ENCODE data around the gene CNGB1.
"Not testable (repeated sequence)": the region's sequence is repeated elsewhere in the genome, so short reads cannot be mapped to it uniquely, and the experiment has no call there.

CNGB1 gene

DNA sequence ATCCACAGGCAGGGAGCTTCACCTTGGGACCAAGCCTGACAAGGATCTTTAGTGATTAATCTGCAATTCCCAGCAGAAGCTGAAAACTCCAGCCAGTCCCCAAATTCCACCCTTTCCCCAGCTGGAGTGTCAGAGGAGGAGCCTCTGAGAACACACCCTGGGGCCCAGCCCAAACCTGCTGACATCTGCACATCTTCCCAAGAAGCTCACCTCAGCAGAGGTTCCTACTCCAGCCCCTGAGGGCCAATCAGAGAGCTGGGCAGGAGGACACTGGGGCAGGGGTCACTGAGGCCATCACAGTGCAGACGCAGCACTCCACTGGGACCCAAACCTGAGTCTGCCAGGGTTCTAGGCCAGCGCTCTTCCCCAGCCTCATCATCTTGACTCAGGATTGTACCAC lies 44.9 kb downstream of the CNGB1 start:
- no peak for DNase-seq (ENCODE audit: low spot score)

DNA sequence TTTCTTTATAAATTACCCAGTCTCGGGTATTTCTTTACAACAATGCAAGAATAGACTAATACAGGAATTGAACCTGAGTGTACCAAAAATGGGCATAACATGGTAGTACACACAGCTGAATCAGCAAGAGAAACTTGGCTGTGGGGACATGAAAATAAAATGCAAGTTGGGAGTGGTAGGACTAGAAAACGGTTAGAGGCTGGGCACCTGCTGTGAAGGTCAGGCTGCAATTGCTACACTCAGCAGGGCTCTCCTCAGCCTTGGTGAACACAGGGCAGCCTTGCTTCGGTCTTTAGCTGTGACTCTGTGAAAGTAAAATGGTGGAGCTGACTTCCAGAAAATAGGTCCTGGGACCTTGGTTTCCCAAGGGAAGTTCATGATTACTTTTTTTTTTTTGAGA lies 45.6 kb downstream of the CNGB1 start:
- no peak for DNase-seq (ENCODE audit: low spot score)

DNA sequence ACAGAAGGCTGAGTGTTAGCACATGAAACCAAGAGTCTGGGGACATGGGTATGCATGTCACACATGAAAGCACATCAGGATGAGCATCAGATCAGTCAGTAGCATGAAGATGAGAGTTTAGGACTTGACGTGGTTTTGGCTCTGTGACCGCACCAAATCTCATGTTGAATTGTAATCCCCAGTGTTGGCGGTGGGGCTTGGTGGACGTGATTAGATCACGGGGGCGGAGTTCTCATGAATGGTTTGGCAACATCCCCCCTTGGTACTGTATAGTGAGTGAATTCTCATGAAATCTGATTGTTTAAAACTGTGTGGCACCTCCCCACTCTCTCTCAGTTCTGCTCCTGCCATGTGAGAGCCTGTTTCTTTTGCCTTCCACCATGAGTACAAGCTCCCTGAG lies 46.4 kb downstream of the CNGB1 start:
- no peak for DNase-seq (ENCODE audit: low spot score)

DNA sequence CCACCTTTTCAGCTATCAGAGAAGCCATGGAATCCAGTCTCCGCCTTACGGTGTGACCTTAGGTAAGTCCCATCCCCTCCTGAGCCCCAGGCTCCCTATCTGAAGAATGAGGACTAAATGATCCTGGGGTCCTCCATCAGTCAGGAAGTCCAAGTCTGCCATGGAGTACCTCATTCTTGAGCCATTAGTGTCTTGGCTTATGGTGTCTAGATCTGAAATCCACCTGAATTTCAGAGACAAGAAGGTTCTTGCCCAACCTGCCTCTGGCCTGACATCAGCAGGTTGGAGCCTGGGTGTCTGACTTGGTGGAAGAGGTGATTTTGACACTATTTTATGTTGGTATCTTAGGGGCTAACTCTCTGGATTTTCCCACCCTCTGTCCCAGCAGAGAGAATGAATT lies 47.1 kb downstream of the CNGB1 start:
- DNase-seq (ENCODE audit: low spot score): no peak

DNA sequence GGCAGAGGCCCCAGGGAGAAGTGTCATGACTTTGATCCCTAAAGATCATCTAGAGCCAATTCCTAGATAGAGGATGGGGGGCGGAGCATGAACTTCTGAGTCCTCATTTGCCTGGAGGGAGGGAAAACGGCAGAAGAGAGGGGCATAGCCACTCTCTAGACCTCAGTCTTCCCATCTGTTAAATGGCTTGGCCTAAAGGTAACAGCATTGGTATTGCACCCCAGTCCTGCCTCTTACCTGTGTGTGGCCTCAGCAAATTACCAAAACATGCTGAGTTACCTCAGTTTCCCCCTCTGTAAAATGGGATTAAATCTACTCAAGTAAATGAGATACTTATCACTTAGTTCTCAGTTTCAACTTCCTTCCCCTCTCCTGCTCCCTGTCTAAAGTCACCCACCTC lies 47.5 kb downstream of the CNGB1 start:
- no peak for DNase-seq (ENCODE audit: low spot score)

DNA sequence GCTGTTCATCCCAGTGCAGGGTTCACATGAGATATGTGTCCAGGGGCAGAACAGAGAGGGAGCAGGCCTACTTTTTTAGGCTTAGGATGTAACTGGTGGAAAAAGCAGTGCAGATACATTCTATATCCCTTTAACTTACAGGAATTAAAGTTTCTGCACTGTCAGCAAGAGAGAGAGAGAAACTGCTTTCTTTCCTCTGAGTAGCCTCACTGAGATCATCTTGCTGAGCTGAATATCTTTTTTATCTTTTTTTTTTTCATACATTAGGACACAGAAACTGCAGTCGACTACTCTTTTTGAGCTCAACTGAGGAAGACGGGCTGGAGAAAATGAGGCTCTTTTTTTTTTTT lies 50.1 kb downstream of the CNGB1 start:
- DNase-seq (ENCODE audit: low spot score): no peak

DNA sequence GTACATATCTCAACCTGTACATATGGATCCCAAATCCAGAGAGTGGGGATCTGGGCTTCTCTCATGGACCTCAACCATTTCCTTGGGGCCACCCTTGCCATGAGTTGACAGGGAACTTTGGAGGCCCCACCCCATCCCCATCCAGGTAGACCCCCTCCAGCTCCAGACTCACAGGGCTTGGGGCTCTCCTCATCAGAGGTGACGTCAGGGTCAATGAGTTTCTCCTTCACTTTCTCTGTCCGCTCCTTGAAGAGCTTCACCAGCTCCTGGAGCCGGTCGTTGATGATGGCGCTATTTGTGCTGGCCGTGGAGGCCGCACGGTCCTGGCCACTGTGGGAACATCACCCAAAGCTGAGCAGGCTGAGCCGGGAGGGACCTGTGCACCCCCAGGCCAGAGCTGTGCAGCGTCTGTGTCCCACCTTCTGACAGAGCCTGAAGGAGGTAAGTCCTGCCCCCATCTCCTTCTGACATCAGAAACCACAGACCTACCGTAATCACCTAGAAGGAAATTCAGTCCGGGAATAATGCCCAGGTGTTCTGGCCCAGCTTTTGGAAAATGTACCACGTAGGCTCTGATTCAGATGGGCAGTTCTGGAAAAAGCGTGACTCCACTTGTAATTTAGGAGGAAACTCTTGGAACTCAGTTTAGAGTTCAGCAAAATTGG lies 50.6 kb downstream of the CNGB1 start:
- DNase-seq (ENCODE audit: low spot score): no peak

DNA sequence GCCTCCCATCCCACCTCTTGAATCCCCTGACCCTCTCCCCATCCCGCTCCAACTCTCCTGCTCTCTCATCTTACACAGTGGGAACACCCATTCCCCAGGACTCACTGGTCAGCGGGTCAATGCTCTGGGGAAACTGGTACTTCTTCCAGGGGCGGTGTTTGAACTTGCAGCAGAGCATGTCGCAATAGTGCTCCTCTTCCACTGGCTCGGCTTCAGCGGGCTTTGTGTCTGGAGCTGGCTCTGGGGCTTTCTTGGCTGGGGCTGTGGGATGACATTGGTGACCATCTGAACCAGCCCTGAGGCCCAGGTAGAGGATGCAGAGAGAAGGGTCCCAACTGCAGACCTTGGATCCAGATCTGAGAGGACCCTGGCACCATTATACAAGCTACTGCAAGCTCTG lies 51.9 kb downstream of the CNGB1 start:
- no peak for DNase-seq (ENCODE audit: low spot score)

DNA sequence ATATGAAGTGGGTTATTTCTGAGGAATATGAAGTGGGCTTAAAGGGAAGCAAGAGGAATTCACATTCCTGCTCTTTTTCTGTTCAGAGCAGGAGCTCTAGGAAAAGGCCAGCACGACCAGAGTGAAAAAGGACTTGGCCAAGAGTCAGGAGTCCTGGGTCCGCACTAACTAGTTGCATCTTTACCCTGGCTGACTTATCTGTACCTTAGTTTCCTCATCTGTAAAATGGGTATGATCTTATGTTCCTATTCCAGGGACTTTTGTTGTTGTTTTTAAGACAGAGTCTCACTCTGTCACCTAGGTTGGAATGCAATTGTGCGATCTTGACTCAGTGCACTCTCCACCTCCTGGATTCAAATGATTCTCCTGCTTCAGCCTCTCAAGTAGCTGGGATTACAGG lies 52.5 kb downstream of the CNGB1 start:
- no peak for DNase-seq (ENCODE audit: low spot score)

DNA sequence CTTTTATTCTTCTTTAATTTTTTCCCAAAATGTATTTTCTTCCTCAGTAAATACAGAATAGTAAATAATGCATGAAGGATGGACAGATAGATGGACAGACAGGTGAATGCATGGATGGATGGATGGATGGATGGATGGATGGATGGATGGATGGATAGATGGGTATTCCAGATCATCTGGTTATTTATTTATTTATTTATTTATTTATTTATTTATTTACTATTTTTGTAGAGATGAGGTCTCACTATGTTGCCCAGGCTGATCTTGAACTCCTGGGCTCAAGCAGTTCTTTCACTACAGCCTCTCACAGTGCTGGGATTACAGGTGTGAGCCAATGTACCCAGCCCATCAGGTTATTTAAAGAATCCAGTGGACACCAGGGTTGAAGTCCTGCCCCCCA lies 53.0 kb downstream of the CNGB1 start:
- not testable (repeated sequence) for DNase-seq (ENCODE audit: low spot score)

DNA sequence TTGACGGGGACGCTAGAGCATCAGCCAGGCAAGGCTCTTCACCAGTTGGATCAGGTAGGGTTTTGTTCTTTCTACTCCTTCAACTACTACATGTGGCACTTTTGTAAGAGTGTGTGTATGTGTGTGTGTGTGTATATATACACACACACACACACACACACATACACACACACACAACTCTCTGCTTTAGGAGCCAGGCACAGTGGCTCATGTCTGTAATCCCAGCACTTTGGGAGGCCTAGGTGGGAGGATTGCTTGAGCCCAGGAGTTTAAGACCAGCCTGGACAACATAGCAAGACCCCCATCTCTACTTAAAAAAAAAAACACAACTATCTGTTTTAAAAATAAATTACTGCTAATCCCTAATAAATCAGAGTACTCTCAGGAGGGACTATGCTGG lies 53.4 kb downstream of the CNGB1 start:
- DNase-seq (ENCODE audit: low spot score): not testable (repeated sequence)

DNA sequence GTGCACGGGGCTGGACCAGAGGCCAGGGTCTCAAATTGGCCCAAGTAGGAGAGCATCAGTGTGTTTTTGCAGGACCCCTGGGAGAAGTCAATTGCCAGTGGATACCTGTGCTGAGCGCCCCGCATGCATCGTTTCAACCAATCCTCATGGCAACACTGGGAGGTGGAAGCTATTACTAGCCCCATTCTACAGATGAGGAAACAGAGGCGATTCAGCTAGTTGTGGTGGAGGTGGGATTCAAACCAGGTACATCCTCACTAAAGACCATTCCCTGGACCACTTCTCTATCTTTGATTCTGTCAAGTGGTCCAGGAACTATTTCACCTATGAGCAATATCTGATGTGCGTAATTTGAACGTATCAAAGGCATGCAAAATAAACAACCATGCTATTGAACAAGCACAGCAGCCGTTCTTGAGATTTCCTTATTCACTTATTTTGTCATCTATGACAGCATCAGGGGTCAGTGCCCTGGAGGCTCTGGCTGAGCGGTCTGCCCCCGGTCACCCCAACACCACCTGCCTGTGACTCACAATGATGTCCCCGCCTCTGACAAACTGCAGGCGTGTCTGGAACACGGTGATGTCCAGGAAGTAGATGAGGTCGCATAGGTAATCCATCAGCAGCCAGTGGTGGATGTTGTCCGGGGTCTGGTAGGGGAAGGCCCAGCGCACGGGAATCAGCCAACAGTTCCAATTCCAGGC lies 54.0 kb downstream of the CNGB1 start:
- no peak for DNase-seq (ENCODE audit: low spot score)

DNA sequence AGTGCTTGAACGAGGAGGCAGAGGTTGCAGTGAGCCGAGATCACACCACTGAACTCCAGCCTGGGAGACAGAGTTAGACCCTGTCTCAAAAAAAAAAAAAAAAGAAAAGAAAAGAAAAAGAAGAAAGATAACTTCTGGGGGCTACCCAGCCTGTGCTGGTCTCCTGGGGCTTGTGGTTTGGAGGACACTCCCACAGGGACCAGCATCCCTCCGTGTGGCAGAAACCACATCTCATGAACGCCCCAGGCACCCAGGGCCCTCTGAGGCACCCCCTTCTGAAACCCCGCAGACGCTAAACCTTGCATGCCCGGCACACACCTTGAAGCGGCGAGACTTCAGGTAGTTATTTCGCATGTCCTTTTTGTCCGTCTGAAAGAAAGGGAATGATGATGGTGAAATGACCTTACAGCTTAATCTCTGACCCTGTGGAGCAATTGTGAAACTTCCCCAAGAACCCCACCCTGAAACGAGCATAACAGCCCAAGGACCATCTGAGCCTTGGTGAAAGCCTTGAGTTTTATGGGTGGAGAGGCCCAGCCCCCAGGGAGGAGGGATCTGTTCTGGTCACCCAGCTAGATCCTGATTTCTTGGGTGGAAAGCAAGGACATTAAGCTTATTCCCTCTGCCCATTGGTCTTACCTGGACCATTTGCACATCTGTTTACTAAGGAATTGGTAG lies 55.0 kb downstream of the CNGB1 start:
- DNase-seq (ENCODE audit: low spot score): no peak

DNA sequence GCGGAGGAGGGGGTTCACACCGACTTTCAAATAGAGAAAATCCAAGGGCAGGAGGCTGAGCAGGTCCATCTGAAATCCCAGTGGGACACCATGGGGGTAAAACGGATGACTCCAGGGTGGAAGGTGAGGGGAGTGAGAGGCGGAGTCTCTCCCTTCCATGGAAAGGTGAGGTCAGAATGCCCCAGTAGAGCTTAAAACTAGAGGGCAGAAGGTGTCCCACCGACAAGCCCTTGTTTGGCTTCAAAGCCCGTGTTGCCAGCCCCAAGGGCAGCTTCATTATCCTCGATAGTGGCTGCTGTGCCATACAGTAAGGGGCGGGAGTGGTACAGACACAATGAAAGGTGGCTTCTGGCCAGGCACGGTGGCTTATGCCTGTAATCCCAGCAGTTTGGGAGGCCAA lies 55.7 kb downstream of the CNGB1 start:
- no peak for DNase-seq (ENCODE audit: low spot score)

DNA sequence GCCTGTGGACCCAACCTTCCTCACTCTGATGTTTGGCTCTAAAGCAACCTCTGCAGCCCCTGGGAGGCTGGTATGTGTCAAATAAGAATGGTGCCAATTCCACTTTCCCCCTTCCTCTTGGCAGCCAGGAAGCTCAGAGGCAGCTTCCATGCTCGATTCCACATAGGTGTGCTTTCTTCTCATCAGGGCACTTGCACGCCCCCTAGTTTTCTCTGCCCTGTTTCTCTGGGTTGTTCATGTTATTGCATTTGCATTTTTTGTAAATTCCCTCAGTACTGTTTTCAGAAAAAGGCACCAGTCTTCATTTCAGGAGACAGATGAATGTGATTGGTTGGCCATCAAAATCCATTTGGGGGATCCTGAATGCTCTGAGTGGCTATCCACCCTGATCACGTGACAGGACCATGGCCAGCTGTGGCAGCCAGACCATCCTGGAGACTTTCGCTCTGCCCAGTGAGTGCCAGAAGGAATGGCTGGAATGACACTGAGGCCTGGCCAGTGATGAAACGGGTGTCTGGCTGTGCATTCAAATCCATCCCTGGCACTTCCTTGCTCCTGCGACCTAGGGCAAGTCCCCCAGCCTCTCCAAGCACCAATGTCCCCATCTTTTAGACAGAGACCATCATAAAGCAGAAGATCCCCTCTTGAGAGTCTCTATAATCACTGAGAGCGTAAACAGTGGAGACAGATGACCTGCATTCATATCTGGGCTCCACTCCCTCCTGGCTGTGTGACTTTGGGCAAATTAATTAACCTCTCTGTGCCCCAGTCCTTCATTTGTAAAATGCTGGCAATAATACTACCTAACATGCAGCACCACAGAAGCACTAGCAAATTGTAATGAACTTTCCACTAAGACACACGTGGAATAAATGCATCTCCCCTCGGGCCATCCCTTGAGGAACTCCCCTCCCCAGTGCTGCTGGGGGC lies 56.4 kb downstream of the CNGB1 start:
- DNase-seq (ENCODE audit: low spot score): no peak

DNA sequence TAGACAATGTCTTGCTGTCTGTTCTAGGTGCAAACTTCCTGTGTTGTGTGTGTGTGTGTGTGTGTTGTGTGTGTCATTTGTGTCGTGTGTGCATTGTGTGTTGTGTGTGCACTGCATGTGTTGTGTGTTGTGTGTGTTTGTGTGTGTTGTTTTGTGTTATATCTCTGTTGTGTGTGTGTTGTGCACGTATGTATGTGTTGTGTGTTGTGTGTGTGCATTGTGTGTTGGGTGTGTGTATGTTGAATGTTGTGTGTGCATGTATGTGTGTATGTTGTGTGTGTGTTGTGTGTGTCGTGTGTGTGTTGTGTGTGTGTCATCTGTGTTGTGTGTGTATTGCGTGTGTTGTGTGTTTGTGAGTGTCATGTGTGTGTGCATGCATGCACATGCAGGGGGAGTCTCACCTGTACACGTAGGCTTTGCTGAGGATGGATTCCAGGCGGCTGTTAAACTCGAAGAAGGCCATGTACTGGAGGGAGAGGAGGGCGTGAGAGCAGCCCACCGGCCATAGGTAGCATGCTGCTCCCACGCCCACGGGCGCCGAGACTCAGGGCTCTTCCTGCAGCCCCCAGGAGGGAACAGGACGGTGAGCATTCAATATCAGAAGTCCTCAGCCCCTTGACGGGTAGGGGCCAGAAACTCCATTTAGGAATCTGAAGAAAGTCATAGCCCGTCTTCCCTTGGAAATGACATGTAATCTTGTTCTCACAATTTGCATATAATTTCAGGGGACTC lies 58.2 kb downstream of the CNGB1 start:
- DNase-seq (ENCODE audit: low spot score): no peak

DNA sequence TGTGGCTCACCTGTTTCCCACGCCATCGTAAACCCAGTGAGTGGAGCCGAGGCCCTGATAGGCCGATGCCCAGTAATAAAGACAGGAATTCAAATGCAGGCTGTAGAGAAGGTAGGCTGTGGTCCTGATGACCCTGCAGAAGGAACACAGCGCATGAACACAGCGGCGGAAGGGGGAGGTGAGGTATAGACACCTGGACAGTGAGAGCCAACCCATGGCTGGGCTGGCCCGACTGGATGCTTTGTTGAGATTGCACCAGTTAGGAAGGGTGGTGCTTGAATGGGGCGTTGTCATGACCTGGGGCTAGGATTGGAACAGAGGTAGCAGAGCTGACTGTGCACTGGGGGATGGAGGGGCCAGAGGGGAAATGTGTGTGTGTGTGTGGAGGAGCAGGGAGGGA lies 59.2 kb downstream of the CNGB1 start:
- DNase-seq (ENCODE audit: low spot score): no peak

DNA sequence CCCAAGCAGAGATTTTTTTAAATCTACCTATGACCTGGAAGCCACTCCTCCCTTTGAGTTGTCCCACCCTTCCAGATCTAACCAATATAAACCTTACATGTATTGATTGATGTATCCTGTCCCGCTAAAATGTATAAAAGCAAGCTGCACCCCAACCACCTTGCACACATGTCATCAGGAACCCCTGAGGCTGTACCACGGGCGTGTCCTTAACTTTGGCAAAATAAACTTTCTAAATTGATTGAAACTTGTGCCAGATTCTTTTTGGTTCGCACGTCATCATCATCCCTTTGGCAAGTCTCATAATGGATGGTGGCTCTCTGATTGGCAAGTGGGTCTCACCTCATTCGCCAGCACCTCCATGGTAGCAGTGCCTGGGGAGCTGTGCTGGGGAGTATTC lies 60.2 kb downstream of the CNGB1 start:
- DNase-seq (ENCODE audit: low spot score): no peak

DNA sequence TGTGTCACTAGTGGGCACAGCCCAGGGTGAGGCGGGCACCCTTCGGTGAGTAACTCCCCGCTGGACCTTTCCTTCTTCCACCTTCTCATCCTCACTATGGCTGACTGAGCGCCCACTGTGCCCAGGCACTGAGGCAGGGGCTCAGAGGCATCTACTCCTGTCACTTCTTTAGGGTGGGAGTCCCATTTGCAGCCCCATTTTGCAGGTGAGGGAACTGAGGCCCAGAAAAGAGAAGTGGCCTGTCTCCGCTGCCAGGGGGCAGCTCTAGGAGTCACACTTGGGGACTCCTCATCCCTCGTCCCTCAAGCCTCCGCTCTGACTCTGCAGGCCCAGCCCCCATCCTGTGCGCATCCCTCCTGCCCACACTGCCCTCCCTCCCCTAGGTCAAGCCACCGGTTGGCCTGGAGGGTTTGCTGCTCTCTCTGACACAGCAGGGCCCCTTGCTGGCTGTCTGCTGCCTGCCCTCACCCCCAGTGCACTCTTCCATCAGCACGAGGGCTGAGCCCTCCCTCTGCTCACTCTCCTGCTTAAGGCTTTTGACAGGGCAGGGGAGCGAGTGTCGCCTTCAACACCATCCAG lies 62.4 kb downstream of the CNGB1 start:
- no peak for DNase-seq (ENCODE audit: low spot score)

DNA sequence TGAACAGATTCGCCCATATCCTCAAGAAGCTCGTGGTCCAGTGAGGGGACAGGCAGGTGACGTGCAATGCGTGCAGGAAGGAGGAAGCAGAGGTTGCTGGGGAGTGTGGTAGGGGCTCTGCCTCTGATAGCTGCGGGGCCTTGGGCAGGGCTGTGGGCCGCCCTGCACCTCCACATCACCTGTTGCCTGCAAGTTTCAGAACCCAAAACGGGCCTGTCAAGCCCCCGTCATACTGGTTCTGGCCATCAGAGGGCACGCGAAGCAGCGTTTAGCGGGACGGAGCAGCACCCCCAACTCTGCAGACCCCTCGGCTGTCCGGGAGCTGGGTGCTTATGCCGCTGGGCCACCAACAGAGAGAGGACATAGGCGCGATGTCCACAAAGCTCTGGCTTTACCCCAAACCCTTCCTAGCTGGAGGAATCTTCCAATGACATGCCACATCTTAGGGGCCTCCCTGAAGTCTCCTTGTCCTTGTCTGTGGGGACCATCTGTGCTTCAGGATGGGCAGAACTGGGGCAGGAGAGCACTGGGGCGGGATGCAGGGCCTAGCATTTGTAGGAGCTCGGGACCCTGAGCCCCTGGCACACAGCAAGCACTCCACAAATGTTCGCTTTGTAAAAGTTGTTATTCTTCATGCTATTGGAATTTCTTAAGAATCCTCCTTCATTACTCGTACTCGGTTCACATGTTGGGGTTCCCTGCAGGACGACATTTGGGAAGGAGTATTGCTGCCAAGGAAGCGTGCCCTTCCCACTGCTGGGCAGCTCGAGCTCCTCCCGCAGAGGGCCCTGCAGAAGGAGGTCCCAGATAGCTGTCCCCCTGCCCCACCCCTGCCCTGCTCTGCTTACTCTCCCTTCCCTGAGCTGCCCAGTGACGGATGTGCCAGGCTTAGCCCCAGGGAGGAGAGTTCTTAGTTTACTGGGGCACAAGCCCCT lies 64.3 kb downstream of the CNGB1 start:
- no peak for DNase-seq (ENCODE audit: low spot score)
